Tibial nerve (tissue), 3 donors: ENCODE data around the gene IRS1.

Experiments used
- CTCF ChIP-seq, 5 experiments: fragments of 200-600 bp in 3 of 5; fragments of 450-650 bp in 2 of 5; sonication (generic) in 3 of 5; IDR thresholded peaks; one replicate each; pipeline ENCODE4 v1.5.1; 2016 to 2019; ENCODE audit warnings: antibody characterized with exemption in 5 of 5, mild to moderate bottlenecking in 3 of 5, moderate library complexity in 2 of 5
- POLR2A ChIP-seq, 2 donors: fragments of 450-650 bp; IDR thresholded peaks; one replicate each; pipeline ENCODE4 v1.6.1; 2017; ENCODE audit warnings: antibody characterized with exemption in 2 of 2, mild to moderate bottlenecking in 2 of 2, moderate library complexity in 2 of 2

DNA sequence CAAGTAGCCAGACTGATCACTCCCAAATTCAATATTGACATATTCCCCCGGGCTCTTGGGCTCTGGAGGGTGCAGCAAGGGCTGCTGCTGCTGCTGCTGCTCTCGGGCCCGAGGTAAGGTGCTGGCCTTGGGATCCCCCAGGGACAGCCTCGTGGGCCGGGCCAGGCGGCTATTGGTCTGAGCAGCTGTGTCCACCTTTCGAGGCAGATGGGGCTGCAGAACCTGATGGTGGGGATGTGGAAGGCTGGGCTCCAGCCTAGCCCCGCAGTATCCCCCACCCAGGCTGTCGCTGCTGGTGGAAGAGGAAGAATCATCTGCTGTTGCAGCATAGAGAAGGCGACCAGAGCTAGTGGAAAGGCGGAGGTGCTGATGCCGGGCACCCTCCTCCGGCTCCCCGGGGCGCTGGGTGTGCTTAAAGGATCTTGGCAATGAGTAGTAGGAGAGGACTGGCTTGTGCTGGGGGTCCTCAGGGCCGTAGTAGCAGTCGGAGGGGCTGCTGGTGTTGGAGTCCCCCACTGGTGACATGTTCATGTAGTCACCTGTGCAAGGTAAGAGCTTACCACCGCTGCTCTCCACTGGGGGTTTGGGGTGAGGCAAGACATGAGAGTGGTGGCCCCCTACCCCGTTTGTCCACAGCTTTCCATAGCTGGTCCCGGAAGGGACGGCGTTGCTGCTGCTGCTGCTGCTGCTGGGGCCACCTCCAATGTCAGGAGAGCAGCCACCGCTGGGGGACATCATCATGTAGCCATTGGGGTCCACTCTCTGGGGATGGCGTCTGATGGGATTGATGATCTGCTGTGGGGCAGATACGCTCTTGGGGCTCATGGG, 3.4 kb downstream of the IRS1 start:
- no peak for TF ChIP-seq CTCF (IDR thresholded peaks at IDR 0.05)
- TF ChIP-seq POLR2A (IDR thresholded peaks at IDR 0.05): no peak
